GM12878 (cell line): ENCODE results near the gene OCA2. TPM values are rescaled to one million over a fixed set of nuclear protein-coding genes. Genes with fewer than 3 reads are reported as not detected.
A peak's percentile ranks its signal among the peaks of the same experiment; 100 is the strongest.

Experiments used
- ATAC-seq: fragments of 200-7000 bp; cut with Tn5 transposase; 3 replicates; pipeline ENCODE4 v1.9.1; 2020; ENCODE audit warnings: mild to moderate bottlenecking, moderate library complexity
- BruUV-seq: library from RNA; stranded (reverse); fragments of 400-500 nt; replicated peaks from 2 replicates; lab custom pipeline; 2021; lab: Mats Ljungman, UMichigan
- CTCF ChIA-PET: fragments of 300-600 bp; sonication (Branson Sonifier 250); formaldehyde crosslinking; extraction: SDS; loops from one replicate; lab custom pipeline; 2021; ENCODE audit warnings: inconsistent platforms; lab: Yijun Ruan, JAX
- POLR2A ChIA-PET: fragments of 350-600 bp; formaldehyde crosslinking; extraction: SDS; loops from one replicate; lab custom pipeline; 2021; ENCODE audit warnings: inconsistent platforms; lab: Charles Lee
- RAD21 ChIA-PET: fragments of 300-600 bp; sonication (Branson Sonifier 250); formaldehyde crosslinking; loops from one replicate; lab custom pipeline; 2023; ENCODE audit warnings: antibody characterized with exemption; ENCODE audit not compliant: unreplicated experiment; lab: Charles Lee
- SMC1A ChIA-PET: fragments of 300-600 bp; sonication (Branson Sonifier 250); formaldehyde crosslinking; loops from one replicate; lab custom pipeline; 2023; ENCODE audit not compliant: unreplicated experiment, uncharacterized antibody; lab: Charles Lee
- DNase-seq: peaks from one replicate; pipeline ENCODE4 v3.0.0-alpha.2; 2011; ENCODE audit warnings: low read depth, low spot score
- FAIRE-seq: peaks from 3 replicates; lab custom pipeline; 2011; peaks lifted over from hg19 to GRCh38; lab: Jason Lieb, UNC
- H2AFZ ChIP-seq: 2 replicates; pipeline ENCODE4 v1.6.0; 2011; ENCODE audit warnings: low read depth, low read length, control low read depth; ENCODE audit not compliant: control insufficient read depth
- H3K27ac ChIP-seq: 2 replicates; pipeline ENCODE4 v1.5.1; 2011; ENCODE audit warnings: control low read depth; ENCODE audit not compliant: control insufficient read depth, insufficient read depth
- H3K27me3 ChIP-seq, 2 experiments: replicated peaks in 1 of 2; 2 replicates each; pipeline versions ENCODE4 v1.6.0 to v1.6.1; 2011; ENCODE audit warnings: low read length in 1 of 2; ENCODE audit not compliant: control insufficient read depth in 2 of 2, insufficient read depth in 2 of 2
- H3K36me3 ChIP-seq, 2 experiments: 2 replicates each; pipeline ENCODE4 v1.5.1; 2011; ENCODE audit warnings: low read length in 1 of 2; ENCODE audit not compliant: control insufficient read depth in 2 of 2, insufficient read depth in 2 of 2
- H3K4me1 ChIP-seq: 2 replicates; pipeline ENCODE4 v1.6.1; 2011; ENCODE audit warnings: mild to moderate bottlenecking, low read length, moderate library complexity, mixed read lengths; ENCODE audit not compliant: control insufficient read depth, insufficient read depth
- H3K4me2 ChIP-seq: 2 replicates; pipeline ENCODE4 v1.6.0; 2011; ENCODE audit warnings: control low read depth; ENCODE audit not compliant: control insufficient read depth, insufficient read depth
- H3K4me3 ChIP-seq: fragments of 200-600 bp; sonication (generic); 2 replicates; pipeline ENCODE4 v1.5.1; 2016
- H3K79me2 ChIP-seq: 2 replicates; pipeline ENCODE4 v1.6.0; 2011; ENCODE audit warnings: low read length; ENCODE audit not compliant: control insufficient read depth, insufficient read depth
- H3K9ac ChIP-seq: 2 replicates; pipeline ENCODE4 v1.8.0; 2011; ENCODE audit warnings: low read length, control low read depth, mixed read lengths; ENCODE audit not compliant: control insufficient read depth, insufficient read depth
- H3K9me3 ChIP-seq: replicated peaks from 3 replicates; pipeline ENCODE4 v1.5.1; 2011; ENCODE audit warnings: mild to moderate bottlenecking, low read length; ENCODE audit not compliant: control insufficient read depth, insufficient read depth
- H4K20me1 ChIP-seq: 2 replicates; pipeline ENCODE4 v1.6.0; 2011; ENCODE audit not compliant: control insufficient read depth, insufficient read depth
- BCL3 ChIP-seq: IDR thresholded peaks from 2 replicates; pipeline ENCODE4 v1.6.1; 2011; ENCODE audit warnings: borderline replicate concordance, low read depth, mild to moderate bottlenecking, moderate library complexity, low read length; ENCODE audit not compliant: insufficient read depth, poor library complexity, severe bottlenecking
- BHLHE40 ChIP-seq, 2 experiments: fragments of 450-650 bp in 1 of 2; IDR thresholded peaks; 2 replicates each; pipeline ENCODE4 v1.6.1; 2011 to 2017; ENCODE audit warnings: low read depth in 2 of 2, borderline replicate concordance in 1 of 2, improper control_type of control experiment in 1 of 2, low read length in 1 of 2, mild to moderate bottlenecking in 1 of 2
- BRCA1 ChIP-seq: IDR thresholded peaks from 2 replicates; pipeline ENCODE4 v1.6.1; 2011; ENCODE audit warnings: low read depth, low read length, improper control_type of control experiment
- CEBPZ ChIP-seq: fragments of 150-350 bp; IDR thresholded peaks from 2 replicates; pipeline ENCODE4 v1.6.1; 2016; ENCODE audit warnings: low read depth, low read length
- ESRRA ChIP-seq: IDR thresholded peaks from 2 replicates; pipeline ENCODE4 v1.6.1; 2012; ENCODE audit warnings: mild to moderate bottlenecking, low read length, improper control_type of control experiment
- GABPA ChIP-seq: IDR thresholded peaks from 2 replicates; pipeline ENCODE4 v1.6.1; 2014; ENCODE audit warnings: antibody characterized with exemption, low read depth, mild to moderate bottlenecking, inconsistent platforms
- LARP7 ChIP-seq: fragments of 450-650 bp; IDR thresholded peaks from 2 replicates; pipeline ENCODE4 v1.6.1; 2017; ENCODE audit warnings: mild to moderate bottlenecking
- MYC ChIP-seq: IDR thresholded peaks from 2 replicates; pipeline ENCODE4 v1.6.1; 2011; ENCODE audit warnings: mild to moderate bottlenecking, low read length, moderate library complexity, inconsistent platforms; ENCODE audit not compliant: insufficient read depth, insufficient replicate concordance, insufficient read length, severe bottlenecking
- NFIC ChIP-seq: IDR thresholded peaks from 2 replicates; pipeline ENCODE4 v1.6.1; 2012; ENCODE audit warnings: low read depth, mild to moderate bottlenecking, inconsistent platforms, low read length, moderate library complexity
- PAX5 ChIP-seq: IDR thresholded peaks from 2 replicates; pipeline ENCODE4 v1.6.1; 2011; ENCODE audit warnings: low read depth, low read length, borderline replicate concordance
- SP1 ChIP-seq: IDR thresholded peaks from one replicate; pipeline ENCODE4 v1.6.1; 2011; ENCODE audit warnings: low read depth, low read length
- TAF1 ChIP-seq: IDR thresholded peaks from 2 replicates; pipeline ENCODE4 v1.6.1; 2011; ENCODE audit warnings: mild to moderate bottlenecking, low read depth, low read length, borderline replicate concordance
- TCF12 ChIP-seq: IDR thresholded peaks from 2 replicates; pipeline ENCODE4 v1.6.1; 2011; ENCODE audit warnings: low read depth, mild to moderate bottlenecking, low read length
- WGBS: methylation state at CpG from one replicate; pipeline ENCODE4 v1.1.6; 2016; ENCODE audit warnings: low lambda C conversion rate; ENCODE audit not compliant: insufficient replicate concordance, insufficient coverage; ENCODE audit errors: missing lambda C conversion rate; 5-methylcytosine and 5-hydroxymethylcytosine counted together
- in situ Hi-C: fragments of 300-500 bp; cut with MboI; formaldehyde crosslinking; loops from 9 replicates; pipeline ENCODE4 v1.14.3; 2018; ENCODE audit warnings: mixed read lengths
- intact Hi-C: fragments of 100-400 bp; cut with micrococcal nuclease; formaldehyde crosslinking; loops from one replicate; pipeline ENCODE4 v1.14.2; 2022; ENCODE audit not compliant: unreplicated experiment
- polyA plus RNA-seq, 11 experiments: library from polyadenylated mRNA; depleted of rRNA in 4 of 11; unstranded in 6 of 11; stranded (reverse) in 5 of 11; fragments of >200 nt; fragmentation: Nextera tagmentation in 4 of 11; fragmentation: Illumina TruSeq in 1 of 11; extraction: Ambion mirVana in 4 of 11; extraction: Trizol in 1 of 11; gene quantifications; 1 replicate in 1 of 11; 2 replicates in 10 of 11; pipeline versions ENCODE4 v1.2.1 to v1.2.3, GENCODE V29; 2011 to 2016; ENCODE audit warnings: inconsistent platforms in 2 of 11, missing spikeins in 2 of 11, low read depth in 1 of 11
- total RNA-seq, 4 experiments: library from RNA; depleted of rRNA in 3 of 4; stranded (reverse); fragments of >200 nt in 3 of 4; fragmentation: Illumina TruSeq in 1 of 4; extraction: Trizol in 1 of 4; gene quantifications; 2 replicates each; pipeline versions ENCODE4 v1.2.1 to v1.2.3, GENCODE V29; 2013 to 2021

Gene OCA2
- total and polyA plus RNA-seq, 10 of the 15 experiments (the other 5 are each of a cell fraction or from before 2014, with no cell fraction given) = 0.04 to 1.8 TPM; not detected in 8

GRCh38 chr15:27912283-27912682 lies 186.8 kb downstream of the OCA2 start:
- BruUV-seq = no TSS peak
- in situ Hi-C loops = no loop called here
- no peak overlapping the region for H2AFZ ChIP-seq
- no peaks in the 10 kb centered on the region for H3K4me1 ChIP-seq
- no peak overlapping the region for H3K4me3 ChIP-seq
- no peaks in the 10 kb centered on the region for H4K20me1 ChIP-seq
- no peaks in the 10 kb centered on the region for H3K9me3 ChIP-seq
- ChIA-PET RAD21 (no interaction called here), POLR2A (no interaction called here), CTCF (no interaction called here), SMC1A (no interaction called here)
- H3K79me2 ChIP-seq = no peaks in the 10 kb centered on the region
- no peak for ATAC-seq
- DNase-seq = no peak
- intact Hi-C loops = no loop called here
- TF ChIP-seq BRCA1 (no peak), CEBPZ (no peak), PAX5 (no peak)
- H3K36me3 ChIP-seq = no peaks in the 10 kb centered on the region
- FAIRE-seq = no peak
- H3K4me2 ChIP-seq = no peak overlapping the region
- WGBS = 55% methylated on average over 3 of the region's 3 CpGs
- no peak overlapping the region for H3K27ac ChIP-seq
- no peaks in the 10 kb centered on the region for H3K27me3 ChIP-seq
- no peak overlapping the region for H3K9ac ChIP-seq

GRCh38 chr15:27906802-27907201 lies 192.3 kb downstream of the OCA2 start:
- H3K36me3 ChIP-seq = no peaks in the 10 kb centered on the region
- in situ Hi-C loops = no loop called here
- CTCF ChIA-PET = no interaction called here
- intact Hi-C loops = no loop called here
- no peak for DNase-seq
- FAIRE-seq = no peak
- H3K27ac ChIP-seq = no peak overlapping the region
- H3K9me3 ChIP-seq = no peaks in the 10 kb centered on the region; the same call in 2 of the 3 replicates
- ATAC-seq = peak; percentile 59
- H3K4me2 ChIP-seq = no peak overlapping the region
- no peak overlapping the region for H2AFZ ChIP-seq
- RAD21 ChIA-PET = interaction anchor here (0.5 kb wide), 1 partner anchor 36 kb away, joined by 4 read pairs; no protein-coding TSS in a partner anchor
- 45% methylated on average over 4 of the region's 4 CpGs for WGBS
- SMC1A ChIA-PET = no interaction called here
- no peaks in the 10 kb centered on the region for H3K27me3 ChIP-seq
- H3K79me2 ChIP-seq = no peaks in the 10 kb centered on the region
- H3K9ac ChIP-seq = no peak overlapping the region
- no peaks in the 10 kb centered on the region for H4K20me1 ChIP-seq
- no peaks in the 10 kb centered on the region for H3K4me1 ChIP-seq
- no TSS peak for BruUV-seq
- H3K4me3 ChIP-seq = no peak overlapping the region
- no peak for TF ChIP-seq ESRRA
- no peak for TF ChIP-seq NFIC
- no peak for TF ChIP-seq TCF12
- TF ChIP-seq SP1 = no peak
- no peak for TF ChIP-seq TAF1
- no peak for TF ChIP-seq GABPA
- TF ChIP-seq LARP7 = no peak
- no peak for TF ChIP-seq BHLHE40 (IDR thresholded peaks at IDR 0.05; ENCODE audit: borderline replicate concordance in 1 of 2, low read depth in 2 of 2, low read length in 1 of 2)
- TF ChIP-seq BCL3 = no peak
- TF ChIP-seq MYC = no peak
- POLR2A ChIA-PET = no interaction called here
